Left lobe of liver (tissue), 2 donors: ENCODE results near the gene F7. TPM values are rescaled to one million over a fixed set of nuclear protein-coding genes. Genes with fewer than 3 reads are reported as not detected.

Experiments
- ATAC-seq: fragments of 200-7000 bp; cut with Tn5 transposase; one replicate; pipeline ENCODE4 v1.9.1; 2020; ENCODE audit warnings: mild to moderate bottlenecking, moderate library complexity
- DNase-seq: peaks from one replicate; pipeline ENCODE4 v3.0.0-alpha.2; 2020; ENCODE audit warnings: low spot score
- total RNA-seq: library from RNA; stranded (reverse); gene quantifications from one replicate; pipeline ENCODE4 v1.2.1, GENCODE V29; 2021
- donor health status: DM: no; HTN: no; CAD: no; lungs with moderate emphysema.
- donor health status: DM: no; HTN: yes; CAD: no.

F7 gene
- total RNA-seq, 1 donor from 2014 or later = 99.6 TPM

GRCh38 chr13:113116206-113116800 lies 10.7 kb downstream of the F7 start:
- ATAC-seq (no peak), DNase-seq (peak; percentile 27)

- DNase-seq = peak; percentile 38
- ATAC-seq = no peak
These were observed 11.3 kb downstream of the F7 start for GRCh38 chr13:113116871-113117271.

DNA sequence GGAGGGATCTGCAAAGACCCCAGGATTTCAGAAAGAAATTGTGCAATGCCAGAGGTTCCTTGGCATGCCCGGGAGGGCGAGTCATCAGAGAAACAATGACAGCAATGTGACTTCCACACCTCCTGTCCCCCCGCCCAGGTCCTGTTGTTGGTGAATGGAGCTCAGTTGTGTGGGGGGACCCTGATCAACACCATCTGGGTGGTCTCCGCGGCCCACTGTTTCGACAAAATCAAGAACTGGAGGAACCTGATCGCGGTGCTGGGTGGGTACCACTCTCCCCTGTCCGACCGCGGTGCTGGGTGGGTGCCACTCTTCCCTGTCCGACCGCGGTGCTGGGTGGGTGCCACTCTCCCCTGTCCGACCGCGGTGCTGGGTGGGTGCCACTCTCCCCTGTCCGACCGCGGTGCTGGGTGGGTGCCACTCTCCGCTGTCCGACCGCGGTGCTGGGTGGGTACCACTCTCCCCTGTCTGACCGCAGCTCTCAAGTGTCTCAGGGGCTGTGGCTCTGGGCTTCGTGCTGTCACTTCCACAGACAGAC lies 11.8 kb downstream of the F7 start:
- ATAC-seq (no peak), DNase-seq (peak; percentile 42)

DNA sequence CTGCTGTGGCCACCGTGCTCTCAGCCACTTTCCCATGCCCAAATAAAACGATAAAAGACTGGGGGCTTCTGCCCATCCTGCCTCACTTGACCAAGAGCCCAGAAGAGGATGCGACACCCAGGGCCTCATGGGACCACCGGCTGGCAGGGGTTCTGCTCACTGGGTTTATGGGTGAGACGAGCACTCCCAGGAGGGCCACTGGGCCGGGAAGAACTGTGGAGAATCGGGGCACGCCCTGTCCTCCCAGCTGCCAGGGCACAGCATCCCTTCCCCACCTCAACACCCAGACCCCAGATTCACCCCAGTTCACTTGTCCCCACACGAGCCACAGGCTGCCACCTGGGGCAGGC lies 12.3 kb downstream of the F7 start:
- DNase-seq = peak; percentile 37
- ATAC-seq = no peak

GRCh38 chr13:113118261-113119021 lies 12.8 kb downstream of the F7 start:
- peak; percentile 44 for DNase-seq
- no peak for ATAC-seq

DNA sequence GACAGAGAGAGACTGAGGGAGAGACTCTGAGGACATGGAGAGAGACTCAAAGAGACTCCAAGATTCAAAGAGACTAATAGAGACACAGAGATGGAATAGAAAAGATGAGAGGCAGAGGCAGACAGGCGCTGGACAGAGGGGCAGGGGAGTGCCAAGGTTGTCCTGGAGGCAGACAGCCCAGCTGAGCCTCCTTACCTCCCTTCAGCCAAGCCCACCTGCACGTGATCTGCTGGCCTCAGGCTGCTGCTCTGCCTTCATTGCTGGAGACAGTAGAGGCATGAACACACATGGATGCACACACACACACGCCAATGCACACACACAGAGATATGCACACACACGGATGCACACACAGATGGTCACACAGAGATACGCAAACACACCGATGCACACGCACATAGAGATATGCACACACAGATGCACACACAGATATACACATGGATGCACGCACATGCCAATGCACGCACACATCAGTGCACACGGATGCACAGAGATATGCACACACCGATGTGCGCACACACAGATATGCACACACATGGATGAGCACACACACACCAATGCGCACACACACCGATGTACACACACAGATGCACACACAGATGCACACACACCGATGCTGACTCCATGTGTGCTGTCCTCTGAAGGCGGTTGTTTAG lies 13.7 kb downstream of the F7 start:
- no peak for ATAC-seq
- DNase-seq = peak; percentile 40

DNA sequence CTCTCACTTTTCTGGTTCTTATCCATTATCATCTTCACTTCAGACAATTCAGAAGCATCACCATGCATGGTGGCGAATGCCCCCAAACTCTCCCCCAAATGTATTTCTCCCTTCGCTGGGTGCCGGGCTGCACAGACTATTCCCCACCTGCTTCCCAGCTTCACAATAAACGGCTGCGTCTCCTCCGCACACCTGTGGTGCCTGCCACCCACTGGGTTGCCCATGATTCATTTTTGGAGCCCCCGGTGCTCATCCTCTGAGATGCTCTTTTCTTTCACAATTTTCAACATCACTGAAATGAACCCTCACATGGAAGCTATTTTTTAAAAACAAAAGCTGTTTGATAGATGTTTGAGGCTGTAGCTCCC lies 14.2 kb downstream of the F7 start:
- DNase-seq (peak; percentile 36), ATAC-seq (no peak)

- ATAC-seq (no peak), DNase-seq (peak; percentile 43)
These were observed 14.9 kb downstream of the F7 start for GRCh38 chr13:113120300-113121182.

DNA sequence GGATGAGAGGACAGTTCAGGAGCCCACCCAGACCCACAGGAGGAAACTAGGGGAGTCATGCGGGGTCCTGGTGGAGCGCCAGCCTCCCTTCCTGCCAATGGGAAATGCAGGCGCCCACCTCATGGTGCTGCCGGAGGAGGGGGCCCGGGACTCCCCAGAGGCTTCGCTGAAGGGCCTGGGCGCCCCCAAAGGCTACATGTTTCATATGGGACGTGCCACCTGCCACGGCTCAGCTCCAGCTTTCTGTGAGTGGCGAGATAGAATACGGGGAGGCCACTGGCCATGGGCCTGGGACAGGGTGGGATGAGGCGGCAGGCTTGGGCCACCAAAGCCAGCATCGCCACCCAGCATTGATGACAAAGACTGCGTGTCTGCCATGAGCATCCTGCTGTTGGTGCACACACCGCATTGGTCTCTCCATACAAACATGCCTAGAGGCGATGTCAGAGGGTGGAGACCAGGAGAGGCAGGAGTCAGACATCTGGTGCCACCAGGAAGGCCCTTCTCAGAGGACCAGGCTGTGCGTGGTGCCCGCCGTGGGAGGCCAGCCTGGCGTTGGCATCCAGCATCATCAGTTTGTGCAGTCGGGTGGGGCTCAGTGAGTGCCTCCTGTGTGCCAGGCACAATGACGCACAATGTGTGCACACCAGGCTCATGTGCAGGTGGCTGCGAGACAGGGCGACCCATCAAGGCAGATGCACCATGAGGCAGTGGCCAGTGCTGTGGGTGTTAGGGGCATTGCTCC lies 15.8 kb downstream of the F7 start:
- DNase-seq (peak; percentile 46), ATAC-seq (no peak)

- ATAC-seq (peak; percentile 35), DNase-seq (peak; percentile 56)
These were observed 16.4 kb downstream of the F7 start for GRCh38 chr13:113121928-113122471.

DNA sequence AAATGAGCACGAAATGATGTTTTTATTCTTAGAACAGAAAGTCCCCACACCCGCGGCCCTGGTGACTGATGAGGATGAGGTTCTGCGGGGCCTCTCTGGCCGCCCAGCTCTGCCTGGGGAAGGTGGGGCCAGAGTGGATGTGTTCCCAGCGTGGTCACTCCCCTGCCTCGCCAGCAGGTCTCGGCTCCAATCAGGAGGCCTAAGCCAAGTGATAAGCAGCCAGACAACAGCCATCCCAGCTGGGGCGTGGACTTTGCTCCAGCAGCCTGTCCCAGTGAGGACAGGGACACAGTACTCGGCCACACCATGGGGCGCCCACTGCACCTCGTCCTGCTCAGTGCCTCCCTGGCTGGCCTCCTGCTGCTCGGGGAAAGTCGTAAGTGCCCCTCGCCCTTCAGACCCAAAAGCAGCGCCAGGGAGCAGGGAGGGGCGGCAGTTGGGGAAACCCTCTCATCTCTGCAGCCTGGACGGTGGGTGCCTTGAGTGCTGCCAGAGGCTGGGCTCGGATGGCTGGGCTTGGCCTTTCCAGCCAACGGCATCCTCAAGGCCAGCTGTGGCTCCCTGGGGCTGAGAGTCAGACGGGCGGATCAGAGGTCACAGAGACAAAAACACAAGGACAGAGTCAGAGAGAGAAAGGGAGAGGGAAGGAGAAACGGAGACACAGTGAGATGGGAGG lies 17.1 kb downstream of the F7 start, which contains the start of gene F10:
TSS of gene F10 (plus strand) at position 250 of the 676 bp plus-strand sequence. CDS start at position 307, 57 bp downstream.
- DNase-seq = peak; percentile 95
- ATAC-seq = peak; percentile 90

DNA sequence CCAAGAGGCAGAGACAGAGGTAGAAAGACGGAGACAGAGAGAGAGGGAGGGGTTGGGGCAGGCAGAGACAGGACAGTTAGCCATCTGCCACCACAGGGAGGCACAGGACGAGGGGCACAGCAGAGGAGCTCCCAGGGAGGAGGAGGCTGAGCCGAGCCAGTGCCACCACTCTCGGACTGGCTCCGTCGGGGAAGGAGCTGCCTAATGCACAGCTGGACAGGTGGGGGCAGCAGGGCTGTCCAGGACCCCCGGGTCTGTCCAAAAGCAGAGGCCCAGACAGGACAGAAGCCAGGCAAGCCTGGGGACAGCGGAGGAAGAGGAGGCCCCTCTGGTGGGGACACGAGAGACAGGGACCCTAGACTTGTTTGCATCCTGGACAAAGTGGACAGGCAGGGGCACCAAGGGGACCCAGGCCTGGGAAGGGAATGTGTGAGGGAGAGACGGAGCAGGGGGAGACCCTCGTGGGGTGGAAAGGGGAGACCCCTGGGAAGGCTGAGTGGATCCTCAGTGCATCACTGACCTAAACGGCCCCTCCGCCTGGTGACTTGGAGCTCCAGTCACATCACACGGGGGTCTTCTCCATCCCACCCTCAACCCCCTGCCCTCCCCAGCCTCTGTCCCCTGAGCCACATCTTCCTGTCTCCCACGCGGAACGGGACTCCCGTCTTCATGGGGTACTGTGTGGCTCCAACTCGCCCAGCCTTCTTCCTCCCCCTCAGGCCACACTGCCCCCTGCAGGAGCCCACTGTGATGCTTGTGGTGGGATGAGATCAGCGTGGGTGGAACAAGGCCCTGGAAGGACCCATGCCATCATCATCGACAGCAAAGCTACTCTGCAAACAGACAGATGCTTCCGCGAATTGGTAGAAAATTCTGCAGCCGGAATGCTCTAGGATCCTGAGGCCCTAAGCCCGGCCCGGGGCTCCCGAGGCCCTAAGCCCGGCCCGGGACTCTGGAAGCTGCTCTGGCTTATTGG lies 17.9 kb downstream of the F7 start:
- ATAC-seq (peak; percentile 32), DNase-seq (peak; percentile 50)

GRCh38 chr13:113124211-113124970 lies 18.8 kb downstream of the F7 start:
- peak; percentile 47 for DNase-seq
- ATAC-seq = no peak

- no peak for ATAC-seq
- peak; percentile 38 for DNase-seq
These were observed 20.1 kb downstream of the F7 start for GRCh38 chr13:113125506-113126264.

GRCh38 chr13:113126265-113127150 lies 20.9 kb downstream of the F7 start:
- DNase-seq (peak; percentile 38), ATAC-seq (no peak)
